Activated T-helper 1 cell treated with anti-CD3 and anti-CD28 coated beads, Interleukin-2, amount 50 U/mL, for 16 hours (primary cell): ENCODE measurements around the gene SLC6A8.
"Not testable (repeated sequence)": the region's sequence is repeated elsewhere in the genome, so short reads cannot be mapped to it uniquely, and the experiment has no call there.

ENCODE experiments used
- DNase-seq, 2 donors: peaks; one replicate each; pipeline ENCODE4 v3.0.0-alpha.2; 2020; ENCODE audit warnings: low read depth in 1 of 2, low spot score in 1 of 2

The SLC6A8 gene

GRCh38 chrX:153730115-153730514 is 42.4 kb downstream of the SLC6A8 start:
- not testable (repeated sequence) for DNase-seq

DNA sequence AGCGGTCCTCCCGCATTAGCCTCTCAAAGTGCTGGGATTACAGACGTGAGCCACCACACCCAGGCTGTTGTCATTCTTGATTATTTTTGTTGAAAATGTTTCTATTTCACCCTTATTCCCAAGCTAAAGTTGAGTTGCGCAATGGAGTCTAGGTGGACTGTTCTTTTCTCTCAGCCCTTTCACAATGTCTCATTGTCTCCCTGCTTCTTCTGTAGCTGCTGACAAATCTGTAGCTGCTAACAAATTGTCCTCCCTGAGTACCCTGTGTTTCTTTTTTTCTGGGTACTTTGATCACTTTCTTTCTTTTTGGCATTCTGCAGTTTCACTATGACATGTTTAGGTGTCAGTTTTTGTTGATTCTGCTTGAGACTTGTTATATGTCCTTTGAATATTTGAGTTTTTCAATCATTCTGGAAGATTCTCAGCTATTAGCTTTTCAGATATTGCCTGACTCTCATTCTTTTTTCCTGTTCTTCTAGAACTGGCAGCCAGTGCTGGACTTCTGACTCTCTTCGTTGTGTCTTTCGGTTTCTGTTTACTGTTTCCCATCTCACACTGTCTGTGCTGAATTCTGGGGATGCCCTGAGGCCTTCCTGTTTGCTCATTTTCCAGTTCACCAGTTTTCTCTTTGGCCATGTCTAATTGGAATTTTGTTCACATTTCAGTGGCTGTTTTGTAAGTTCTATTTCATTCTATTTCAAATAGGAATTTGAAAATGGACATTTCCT is 43.6 kb downstream of the SLC6A8 start:
- DNase-seq: no peak

DNA sequence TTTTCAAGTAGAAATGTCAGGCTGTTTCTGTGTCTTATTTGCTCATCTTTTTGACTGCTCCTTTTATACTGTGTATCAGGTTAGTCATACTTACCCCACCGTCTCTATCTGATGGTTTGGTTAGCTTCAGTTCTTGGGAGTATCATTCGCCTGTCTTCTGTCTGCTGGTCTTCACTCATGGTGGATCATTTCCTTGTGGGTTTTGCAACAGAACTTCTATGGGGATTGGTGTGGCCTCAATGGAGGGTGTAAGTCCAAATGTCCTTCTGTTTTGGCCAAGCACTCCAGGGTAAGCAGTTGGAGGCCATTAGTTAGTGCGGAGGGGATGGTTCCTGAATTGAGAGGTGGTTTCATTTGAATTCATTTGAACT is 44.1 kb downstream of the SLC6A8 start:
- DNase-seq: no peak

DNA sequence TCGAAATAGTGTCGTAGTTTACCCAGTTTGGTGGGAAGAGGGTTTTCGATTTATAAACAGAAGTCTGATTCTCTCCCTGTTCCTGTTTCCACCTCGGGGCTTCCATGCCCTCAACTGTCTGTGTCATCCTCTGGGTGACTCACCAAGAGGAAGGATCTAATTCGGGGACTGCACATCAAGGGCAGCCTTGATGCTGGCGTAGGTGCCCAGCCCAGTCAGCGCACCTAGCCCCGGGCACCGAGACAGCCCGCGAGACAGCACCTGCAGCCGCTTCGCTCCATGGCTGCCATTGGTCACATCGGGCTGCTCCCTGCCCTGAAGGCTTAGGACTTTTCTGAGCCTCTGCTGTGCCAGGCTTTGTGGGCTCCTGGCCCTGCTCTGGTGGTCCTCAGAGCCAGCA is 44.7 kb downstream of the SLC6A8 start:
- no peak for DNase-seq

DNA sequence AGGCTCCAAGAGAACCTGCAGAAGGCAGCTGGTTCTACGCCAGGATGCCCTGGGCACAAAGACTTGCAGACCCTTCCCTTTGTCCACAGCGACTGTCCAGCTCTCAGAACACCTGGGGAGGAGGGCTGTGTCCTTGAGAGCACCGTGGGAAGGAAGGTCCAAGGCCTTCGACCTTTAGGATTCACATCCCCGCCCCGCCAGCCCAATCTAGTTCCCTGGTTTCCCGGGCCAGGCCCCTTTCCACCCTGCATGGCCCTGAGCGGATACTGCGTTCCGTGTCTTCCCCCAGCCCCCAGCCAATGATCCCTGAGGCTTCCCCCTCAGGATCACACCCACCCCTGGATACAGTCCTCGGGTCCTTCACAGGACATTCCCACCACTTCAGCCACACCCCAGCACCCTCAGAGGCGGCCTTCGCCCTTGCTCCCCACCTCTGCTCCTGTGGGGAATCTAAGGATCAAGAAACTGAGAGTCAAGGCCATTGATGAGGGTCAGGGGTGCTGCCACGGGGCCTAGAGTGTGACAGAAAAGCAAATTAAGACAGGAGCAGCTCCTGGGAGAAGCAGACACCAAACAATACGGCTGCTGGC is 46.0 kb downstream of the SLC6A8 start:
- no peak for DNase-seq

- no peak for DNase-seq
Observed at GRCh38 chrX:153734871-153735270, 47.1 kb downstream of the SLC6A8 start.

DNA sequence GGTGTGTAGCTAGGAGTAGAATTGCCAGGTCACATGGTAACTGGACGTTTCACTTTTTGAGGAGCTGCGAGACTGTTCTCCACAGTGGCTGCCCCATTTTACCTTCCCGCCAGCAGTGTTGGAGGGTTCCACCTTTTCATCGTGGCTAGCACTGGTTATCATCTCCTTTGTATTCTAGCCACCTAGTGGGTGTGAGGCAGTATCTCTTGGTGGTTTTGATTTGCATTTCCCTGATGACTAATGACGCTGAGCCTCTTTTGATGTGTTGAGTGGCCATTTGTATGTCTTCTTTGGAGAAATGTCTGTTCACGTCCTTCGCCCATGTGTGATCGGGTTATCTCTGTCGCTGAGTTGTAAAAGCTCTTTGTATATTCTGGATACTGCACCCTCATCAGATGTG is 47.5 kb downstream of the SLC6A8 start:
- DNase-seq: no peak

DNA sequence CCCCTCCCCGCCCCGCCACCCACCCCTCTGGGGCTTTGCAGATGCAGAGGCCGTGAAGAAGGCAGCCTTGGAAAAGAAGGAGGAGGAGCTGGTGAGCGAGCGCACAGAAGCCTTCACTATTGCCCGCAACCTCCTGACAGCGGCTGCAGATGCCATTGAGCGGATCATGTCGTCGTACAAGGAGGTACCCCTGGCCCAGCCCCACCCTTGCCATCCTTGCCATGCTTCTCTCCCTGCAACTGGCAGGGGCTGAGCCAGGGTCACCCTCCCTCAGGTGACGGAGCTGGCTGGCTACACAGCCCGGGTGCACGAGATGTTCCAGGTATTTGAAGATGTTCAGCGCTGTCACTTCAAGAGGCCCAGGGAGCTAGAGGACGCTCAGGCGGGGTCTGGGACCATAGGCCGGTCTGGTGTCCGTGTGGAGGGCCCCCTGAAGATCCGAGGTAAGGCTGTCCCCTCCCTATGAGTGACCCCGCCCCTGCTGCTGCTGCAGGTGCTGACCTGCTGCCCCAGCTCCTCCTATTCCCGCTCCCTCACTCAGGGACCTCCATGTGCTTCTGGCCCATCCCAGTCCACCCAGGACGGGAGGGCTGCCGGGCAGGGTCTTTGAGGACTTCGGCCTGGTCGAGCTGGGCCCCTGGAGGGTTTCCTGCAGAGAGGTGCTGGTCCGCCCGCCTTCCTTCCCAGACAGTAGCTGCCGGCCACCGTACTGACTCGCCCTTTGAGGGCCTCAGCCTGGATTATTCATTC is 48.5 kb downstream of the SLC6A8 start:
- no peak for DNase-seq

- DNase-seq: no peak
Observed at GRCh38 chrX:153736871-153737441, 49.2 kb downstream of the SLC6A8 start.

DNA sequence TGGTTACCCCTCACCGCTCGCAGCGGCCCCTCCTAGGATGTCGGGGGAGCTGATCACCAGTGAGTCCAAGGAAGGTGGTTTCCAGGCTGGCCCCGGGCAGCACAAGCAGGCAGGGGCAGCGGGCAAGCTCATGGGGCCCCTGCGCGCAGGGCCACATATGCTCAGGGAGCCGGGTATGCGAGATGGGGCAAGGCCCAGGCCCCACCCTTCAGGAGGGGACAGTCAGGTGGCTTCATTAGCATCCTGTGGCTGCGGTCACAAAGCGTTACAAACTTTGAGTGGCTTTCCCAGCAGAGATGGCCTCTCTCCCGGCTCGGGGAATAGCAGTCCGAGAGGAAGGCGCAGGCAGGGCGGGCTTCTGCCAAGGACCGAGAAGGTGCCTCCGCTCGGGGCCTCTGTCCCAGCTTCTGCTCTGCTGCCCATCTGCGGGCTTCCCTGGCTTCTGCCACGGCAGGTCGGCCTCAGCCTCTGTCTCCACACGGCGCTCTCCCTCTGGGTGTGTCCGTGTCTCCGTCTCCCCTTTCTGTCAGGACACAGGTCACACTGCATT is 50.4 kb downstream of the SLC6A8 start:
- DNase-seq: no peak

GRCh38 chrX:153739754-153740486 is 52.2 kb downstream of the SLC6A8 start:
- DNase-seq: no peak

DNA sequence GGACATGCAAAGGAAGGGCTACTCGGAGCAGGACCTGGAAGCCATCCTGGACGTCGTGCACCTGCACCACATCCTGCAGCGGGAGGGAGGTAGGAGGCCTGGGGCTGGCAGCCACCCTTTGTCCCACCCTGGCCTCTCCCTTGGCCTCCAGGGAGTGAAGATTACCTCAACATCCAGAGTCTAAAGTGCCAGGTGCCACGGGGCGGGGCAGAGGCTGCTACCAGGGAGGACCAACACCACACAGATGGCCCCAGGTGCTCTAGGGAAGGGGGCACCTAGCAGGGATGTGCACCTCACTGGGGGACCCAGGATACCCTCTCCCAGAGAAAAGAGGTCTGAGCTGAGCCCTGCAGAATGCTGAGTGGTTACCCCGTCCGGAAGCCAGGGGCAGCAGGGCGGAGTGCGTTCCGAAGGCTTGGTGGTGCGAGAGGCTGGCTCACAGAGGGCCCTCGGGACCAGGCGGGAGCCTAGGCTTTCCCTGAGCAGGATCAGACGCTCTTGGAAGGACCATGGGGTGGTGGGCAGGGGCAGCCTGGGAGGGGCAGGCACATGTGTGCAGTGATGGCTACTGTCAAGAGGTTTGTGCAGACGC is 53.0 kb downstream of the SLC6A8 start:
- DNase-seq: no peak

DNA sequence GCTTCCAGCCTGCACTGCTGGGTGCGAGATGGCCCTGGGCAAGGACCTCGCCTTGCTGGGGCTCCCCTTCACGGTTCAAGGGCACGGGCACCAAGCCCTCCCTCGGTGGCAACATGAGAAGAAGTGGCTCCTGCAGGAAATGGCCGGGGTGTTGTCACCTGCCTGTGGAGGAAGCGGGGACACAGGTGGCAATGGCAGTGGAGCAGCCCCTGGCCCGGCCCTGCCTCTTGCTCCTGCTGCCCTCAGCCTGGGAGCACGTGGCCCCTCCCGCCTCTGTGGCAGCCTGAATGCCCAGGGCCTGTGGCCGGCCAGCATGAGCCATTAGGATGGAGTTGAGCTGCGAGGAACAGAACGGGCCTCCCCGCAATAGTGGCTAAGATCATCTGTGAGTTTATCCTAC is 53.7 kb downstream of the SLC6A8 start:
- DNase-seq: no peak

- DNase-seq: not testable (repeated sequence)
Observed at GRCh38 chrX:153742111-153742510, 54.4 kb downstream of the SLC6A8 start.

DNA sequence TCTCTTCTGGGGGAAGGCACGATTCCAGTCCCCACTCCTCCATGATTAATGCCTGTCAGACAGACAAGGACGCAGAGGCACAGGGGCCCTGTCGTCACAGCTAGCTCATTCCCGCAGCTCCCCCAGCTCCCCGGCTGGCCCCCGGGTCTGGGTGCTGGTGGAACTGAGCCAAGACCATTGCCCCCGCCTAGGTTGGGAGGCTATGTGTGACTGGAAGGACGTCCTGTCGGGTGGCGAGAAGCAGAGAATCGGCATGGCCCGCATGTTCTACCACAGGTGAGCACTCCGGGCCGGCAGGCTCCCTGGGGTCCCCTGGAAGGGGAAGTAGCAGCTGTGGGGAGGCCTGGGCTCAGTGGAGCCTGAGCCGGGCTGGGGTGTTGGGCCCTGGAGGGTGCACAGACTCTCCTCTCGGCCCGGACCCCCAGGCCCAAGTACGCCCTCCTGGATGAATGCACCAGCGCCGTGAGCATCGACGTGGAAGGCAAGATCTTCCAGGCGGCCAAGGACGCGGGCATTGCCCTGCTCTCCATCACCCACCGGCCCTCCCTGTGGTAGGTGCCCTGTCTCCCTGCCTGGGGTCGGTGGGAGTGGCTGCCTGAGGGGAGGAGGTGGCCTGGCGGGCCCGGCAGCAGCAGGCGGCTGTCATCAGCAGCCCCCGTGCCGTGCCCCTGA is 55.2 kb downstream of the SLC6A8 start:
- not testable (repeated sequence) for DNase-seq

- not testable (repeated sequence) for DNase-seq
Observed at GRCh38 chrX:153743468-153744209, 55.9 kb downstream of the SLC6A8 start.

GRCh38 chrX:153744210-153745066 is 56.7 kb downstream of the SLC6A8 start:
- no peak for DNase-seq

DNA sequence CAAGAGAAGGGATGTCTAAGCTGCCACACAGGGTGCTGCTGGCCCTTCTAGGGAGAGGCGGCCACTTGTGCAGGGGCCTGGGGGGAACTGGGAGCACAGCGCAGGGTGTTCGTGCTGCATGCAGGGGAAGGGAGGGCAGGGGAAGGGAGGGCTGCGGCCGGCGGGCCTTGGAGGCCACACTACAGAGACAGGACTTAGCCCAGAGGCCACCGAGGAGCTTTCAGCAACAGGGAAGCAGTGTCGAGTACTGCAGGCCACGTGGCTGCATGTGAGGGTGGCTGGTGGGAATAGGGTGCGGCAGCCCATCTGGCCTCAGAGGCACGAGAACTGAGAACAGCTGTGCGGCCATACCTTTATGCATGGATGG is 57.3 kb downstream of the SLC6A8 start:
- DNase-seq: not testable (repeated sequence)
